Neural progenitor cell (in vitro differentiated cells): ENCODE data around the gene RECK. TPM values are rescaled to one million over a fixed set of nuclear protein-coding genes. Genes with fewer than 3 reads are reported as not detected.

Experiments used
- DNase-seq: peaks from one replicate; pipeline ENCODE4 v3.0.0-alpha.2; 2016; ENCODE audit warnings: low spot score
- H2AFZ ChIP-seq: fragments of 200-600 bp; sonication (generic); replicated peaks from 2 replicates; pipeline ENCODE4 v1.6.1; 2016; ENCODE audit warnings: antibody characterized with exemption
- H3F3A ChIP-seq: fragments of 200-600 bp; sonication (generic); 2 replicates; pipeline ENCODE4 v1.6.1; 2016; ENCODE audit warnings: antibody characterized with exemption, low read depth
- H3K27ac ChIP-seq: fragments of 200-600 bp; sonication (generic); 2 replicates; pipeline ENCODE4 v1.5.1; 2016; ENCODE audit warnings: mild to moderate bottlenecking
- H3K27me3 ChIP-seq: fragments of 200-600 bp; sonication (generic); 2 replicates; pipeline ENCODE4 v1.6.1; 2016; ENCODE audit warnings: mild to moderate bottlenecking, moderate library complexity
- H3K36me3 ChIP-seq: fragments of 200-600 bp; sonication (generic); 2 replicates; pipeline ENCODE4 v1.5.1; 2016
- H3K4me1 ChIP-seq: fragments of 200-600 bp; sonication (generic); 2 replicates; pipeline ENCODE4 v1.6.1; 2016; ENCODE audit warnings: mixed run types
- H3K4me2 ChIP-seq: fragments of 200-600 bp; sonication (generic); 2 replicates; pipeline ENCODE4 v1.6.1; 2016
- H3K4me3 ChIP-seq: fragments of 200-600 bp; sonication (generic); 2 replicates; pipeline ENCODE4 v1.5.1; 2016
- H3K79me2 ChIP-seq: fragments of 200-600 bp; sonication (generic); 2 replicates; pipeline ENCODE4 v1.6.1; 2016; ENCODE audit warnings: low read depth
- H3K9ac ChIP-seq: fragments of 200-600 bp; sonication (generic); 2 replicates; pipeline ENCODE4 v1.6.1; 2016
- H3K9me3 ChIP-seq: fragments of 200-600 bp; sonication (generic); 2 replicates; pipeline ENCODE4 v1.5.1; 2016; ENCODE audit warnings: low read depth
- H4K20me1 ChIP-seq: fragments of 200-600 bp; sonication (generic); 2 replicates; pipeline ENCODE4 v1.6.1; 2016; ENCODE audit warnings: low read depth
- H3K27ac Mint-ChIP-seq: 3 replicates; pipeline ENCODE4 v1.8.0; 2021; ENCODE audit warnings: mixed read lengths
- H3K27me3 Mint-ChIP-seq: 2 replicates; pipeline ENCODE4 v1.8.0; 2022; ENCODE audit warnings: low read depth, mild to moderate bottlenecking, inconsistent platforms, moderate library complexity, mixed read lengths; ENCODE audit not compliant: insufficient read depth
- H3K36me3 Mint-ChIP-seq: 3 replicates; pipeline ENCODE4 v1.8.0; 2021; ENCODE audit warnings: mixed read lengths
- H3K4me1 Mint-ChIP-seq: 3 replicates; pipeline ENCODE4 v1.8.0; 2021; ENCODE audit warnings: mixed read lengths
- H3K4me3 Mint-ChIP-seq: 3 replicates; pipeline ENCODE4 v1.8.0; 2021; ENCODE audit warnings: mild to moderate bottlenecking, moderate library complexity, mixed read lengths
- H3K9me3 Mint-ChIP-seq: 3 replicates; pipeline ENCODE4 v1.8.0; 2020; ENCODE audit warnings: mixed read lengths
- CTCF ChIP-seq: fragments of 200-600 bp; sonication (generic); IDR thresholded peaks from 2 replicates; pipeline ENCODE4 v1.5.1; 2017; ENCODE audit warnings: antibody characterized with exemption, mild to moderate bottlenecking
- EZH2 ChIP-seq: fragments of 200-600 bp; sonication (generic); IDR thresholded peaks from 2 replicates; pipeline ENCODE4 v1.6.1; 2017; ENCODE audit warnings: antibody characterized with exemption, mild to moderate bottlenecking, moderate library complexity
- EZH2phosphoT487 ChIP-seq: fragments of 200-600 bp; sonication (generic); IDR thresholded peaks from 2 replicates; pipeline ENCODE4 v1.6.1; 2017; ENCODE audit warnings: antibody characterized with exemption
- total RNA-seq: library from RNA; depleted of rRNA; stranded (reverse); fragments of >200 nt; gene quantifications from 2 replicates; pipeline ENCODE4 v1.2.3, GENCODE V29; 2015; ENCODE audit warnings: low replicate concordance

Gene RECK
- total RNA-seq, 1 donor from 2014 or later: 11.0 TPM

- Histone ChIP-seq H4K20me1 (no peaks in the 10 kb centered on the region), H3K4me3 (no peak overlapping the region), H3K27me3 (no peaks in the 10 kb centered on the region), H3K9ac (no peak overlapping the region), H3K4me1 (no peaks in the 10 kb centered on the region), H3F3A (peaks cover 10% of the 10 kb centered on the region), H3K36me3 (no peaks in the 10 kb centered on the region), H3K27ac (no peak overlapping the region), H3K4me2 (no peak overlapping the region), H3K9me3 (no peaks in the 10 kb centered on the region), H3K79me2 (no peaks in the 10 kb centered on the region), H2AFZ (no peak overlapping the region)
- Mint-ChIP-seq H3K4me3 (no peak overlapping the region), H3K4me1 (no peaks in the 10 kb centered on the region), H3K36me3 (peaks cover 7% of the 10 kb centered on the region), H3K27ac (no peak overlapping the region), H3K27me3 (no peaks in the 10 kb centered on the region), H3K9me3 (no peaks in the 10 kb centered on the region)
- TF ChIP-seq CTCF (no peak), EZH2phosphoT487 (no peak), EZH2 (no peak)
- no peak for DNase-seq
Measured at GRCh38 chr9:36092509-36093215, 55.9 kb downstream of the RECK start.

GRCh38 chr9:36093384-36093783, 56.7 kb downstream of the RECK start:
- no peaks in the 10 kb centered on the region for H3K9me3 ChIP-seq
- no peak overlapping the region for H3K4me3 Mint-ChIP-seq
- no peak for DNase-seq
- H3K27ac ChIP-seq: no peak overlapping the region
- H3K9ac ChIP-seq: no peak overlapping the region
- no peaks in the 10 kb centered on the region for H4K20me1 ChIP-seq
- peaks cover 6% of the 10 kb centered on the region for H3K36me3 Mint-ChIP-seq
- no peaks in the 10 kb centered on the region for H3K9me3 Mint-ChIP-seq
- no peak overlapping the region for H3K4me2 ChIP-seq
- H3K79me2 ChIP-seq: no peaks in the 10 kb centered on the region
- H3K4me3 ChIP-seq: no peak overlapping the region
- H3K4me1 Mint-ChIP-seq: no peaks in the 10 kb centered on the region
- TF ChIP-seq EZH2 (no peak), CTCF (no peak), EZH2phosphoT487 (no peak)
- H3K36me3 ChIP-seq: no peaks in the 10 kb centered on the region
- H3K27me3 ChIP-seq: no peaks in the 10 kb centered on the region
- H3K4me1 ChIP-seq: no peaks in the 10 kb centered on the region
- H3K27ac Mint-ChIP-seq: no peak overlapping the region
- no peaks in the 10 kb centered on the region for H3K27me3 Mint-ChIP-seq
- H2AFZ ChIP-seq: no peak overlapping the region
- H3F3A ChIP-seq: peaks cover 10% of the 10 kb centered on the region

- Histone ChIP-seq H4K20me1 (no peaks in the 10 kb centered on the region), H3K79me2 (no peaks in the 10 kb centered on the region), H3F3A (peaks cover 9% of the 10 kb centered on the region), H3K4me2 (peak overlapping the region; percentile 42), H3K4me3 (no peak overlapping the region), H3K9me3 (no peaks in the 10 kb centered on the region), H2AFZ (no peak overlapping the region), H3K27ac (peak overlapping the region; percentile 25), H3K9ac (no peak overlapping the region), H3K27me3 (no peaks in the 10 kb centered on the region), H3K4me1 (peaks cover 21% of the 10 kb centered on the region), H3K36me3 (no peaks in the 10 kb centered on the region)
- peaks cover 2% of the 10 kb centered on the region for H3K36me3 Mint-ChIP-seq
- DNase-seq: no peak
- H3K4me3 Mint-ChIP-seq: no peak overlapping the region
- H3K27ac Mint-ChIP-seq: no peak overlapping the region
- no peaks in the 10 kb centered on the region for H3K9me3 Mint-ChIP-seq
- H3K4me1 Mint-ChIP-seq: peaks cover 4% of the 10 kb centered on the region
- TF ChIP-seq EZH2phosphoT487 (no peak), EZH2 (no peak)
- no peaks in the 10 kb centered on the region for H3K27me3 Mint-ChIP-seq
Measured at GRCh38 chr9:36099718-36100117, 63.0 kb downstream of the RECK start.

GRCh38 chr9:36100532-36100931, 63.8 kb downstream of the RECK start:
- Histone ChIP-seq H3K27ac (peak overlapping the region; percentile 25), H2AFZ (no peak overlapping the region), H3K27me3 (no peaks in the 10 kb centered on the region), H3K4me1 (peaks cover 21% of the 10 kb centered on the region), H3K9ac (no peak overlapping the region), H3K4me3 (no peak overlapping the region), H3K9me3 (no peaks in the 10 kb centered on the region), H3K4me2 (peak overlapping the region; percentile 42), H3K36me3 (no peaks in the 10 kb centered on the region), H3F3A (peaks cover 9% of the 10 kb centered on the region), H4K20me1 (no peaks in the 10 kb centered on the region), H3K79me2 (no peaks in the 10 kb centered on the region)
- H3K36me3 Mint-ChIP-seq: peaks cover 4% of the 10 kb centered on the region
- peak; percentile 49 for DNase-seq
- no peak overlapping the region for H3K27ac Mint-ChIP-seq
- TF ChIP-seq CTCF (peak; percentile 30), EZH2 (no peak)
- H3K4me1 Mint-ChIP-seq: peaks cover 4% of the 10 kb centered on the region
- no peak overlapping the region for H3K4me3 Mint-ChIP-seq
- H3K9me3 Mint-ChIP-seq: no peaks in the 10 kb centered on the region
- no peaks in the 10 kb centered on the region for H3K27me3 Mint-ChIP-seq
